HCT116 (cell line): Measurements from ENCODE around the gene RAB3C. TPM values are rescaled to one million over a fixed set of nuclear protein-coding genes. Genes with fewer than 3 reads are reported as not detected.

Source experiments
- ATAC-seq: fragments of 200-7000 bp; cut with Tn5 transposase; 2 replicates; pipeline ENCODE4 v1.9.1; 2020; ENCODE audit warnings: mild to moderate bottlenecking, moderate library complexity
- BruUV-seq: library from RNA; stranded (reverse); fragments of 400-500 nt; replicated peaks from 2 replicates; lab custom pipeline; 2021; lab: Mats Ljungman, UMichigan
- CTCF ChIA-PET: fragments of 300-600 bp; sonication (Branson Sonifier 250); formaldehyde crosslinking; loops from one replicate; lab custom pipeline; 2021; ENCODE audit warnings: antibody characterized with exemption; lab: Charles Lee
- POLR2A ChIA-PET: fragments of 300-600, 350-600 bp; sonication (Branson Sonifier 250); formaldehyde crosslinking; loops from one replicate; lab custom pipeline; 2021; ENCODE audit warnings: antibody characterized with exemption; lab: Charles Lee
- RAD21 ChIA-PET, 2 experiments: fragments of 300-600 bp; sonication (Branson Sonifier 250); formaldehyde crosslinking; loops; one replicate each; lab custom pipeline; 2023; ENCODE audit warnings: low total read pairs in 2 of 2; ENCODE audit not compliant: uncharacterized antibody in 2 of 2, unreplicated experiment in 2 of 2, low non-redundant PET in 1 of 2; lab: Charles Lee
- DNase-seq: peaks from one replicate; pipeline ENCODE4 v3.0.0-alpha.2; 2010; ENCODE audit warnings: low read depth, low spot score
- H2AFZ ChIP-seq: fragments of 200-600 bp; shearing (Covaris generic), sonication (generic); 2 replicates; pipeline ENCODE4 v1.6.1; 2017; ENCODE audit warnings: low read depth, mixed run types, mixed read lengths, antibody characterized with exemption, low read length; ENCODE audit not compliant: poor library complexity, severe bottlenecking
- H3K27ac ChIP-seq: 2 replicates; pipeline ENCODE4 v1.5.1; 2012; ENCODE audit warnings: low read depth, low read length
- H3K27me3 ChIP-seq: fragments of 200-600 bp; sonication (generic); 2 replicates; pipeline ENCODE4 v1.6.1; 2016; ENCODE audit warnings: mixed run types, low read length, mixed read lengths; ENCODE audit not compliant: insufficient read depth
- H3K36me3 ChIP-seq, 2 experiments: fragments of 200-500 bp in 1 of 2; fragments of 200-600 bp in 1 of 2; sonication (Bioruptor generic) in 1 of 2; sonication (generic) in 1 of 2; 2 replicates each; pipeline versions ENCODE4 v1.5.1 to v1.6.1; 2014 to 2016; ENCODE audit warnings: low read length in 2 of 2, inconsistent platforms in 1 of 2, mixed read lengths in 1 of 2, mixed run types in 1 of 2; ENCODE audit not compliant: insufficient read depth in 2 of 2, control insufficient read depth in 1 of 2
- H3K4me1 ChIP-seq, 2 experiments: fragments of 200-600 bp in 1 of 2; sonication (generic) in 1 of 2; 2 replicates each; pipeline versions ENCODE4 v1.5.1 to v1.6.1; 2012 to 2017; ENCODE audit warnings: low read length in 2 of 2, inconsistent platforms in 1 of 2, mild to moderate bottlenecking in 1 of 2, mixed read lengths in 1 of 2, mixed run types in 1 of 2, moderate library complexity in 1 of 2; ENCODE audit not compliant: insufficient read depth in 2 of 2, control insufficient read depth in 1 of 2
- H3K4me2 ChIP-seq: fragments of 200-600 bp; sonication (generic); 2 replicates; pipeline ENCODE4 v1.6.1; 2017; ENCODE audit warnings: mixed run types, low read length, mixed read lengths
- H3K4me3 ChIP-seq, 2 experiments: fragments of 200-600 bp in 1 of 2; sonication (generic) in 1 of 2; replicated peaks in 1 of 2; 2 replicates each; pipeline ENCODE4 v1.5.1; 2011 to 2016; ENCODE audit warnings: low read length in 2 of 2, control low read depth in 1 of 2, low read depth in 1 of 2, mild to moderate bottlenecking in 1 of 2, mixed read lengths in 1 of 2, mixed run types in 1 of 2
- H3K79me2 ChIP-seq: fragments of 200-600 bp; sonication (generic); 2 replicates; pipeline ENCODE4 v1.6.1; 2017; ENCODE audit warnings: mild to moderate bottlenecking, mixed run types, low read length, moderate library complexity, mixed read lengths; ENCODE audit not compliant: insufficient read depth
- H3K9ac ChIP-seq: fragments of 200-600 bp; sonication (generic); 2 replicates; pipeline ENCODE4 v1.6.1; 2016; ENCODE audit warnings: low read length, mixed read lengths
- H3K9me2 ChIP-seq: fragments of 200-600 bp; sonication (generic), shearing (Covaris generic); 2 replicates; pipeline ENCODE4 v1.6.1; 2017; ENCODE audit warnings: mixed run types, mild to moderate bottlenecking, moderate library complexity; ENCODE audit not compliant: insufficient read depth
- H3K9me3 ChIP-seq, 2 experiments: fragments of 200-500 bp in 1 of 2; fragments of 200-600 bp in 1 of 2; sonication (Bioruptor generic) in 1 of 2; sonication (generic) in 1 of 2; 2 replicates each; pipeline ENCODE4 v1.6.1; 2014 to 2017; ENCODE audit warnings: low read length in 2 of 2, mixed read lengths in 2 of 2, inconsistent platforms in 1 of 2, low read depth in 1 of 2, mild to moderate bottlenecking in 1 of 2, mixed run types in 1 of 2, moderate library complexity in 1 of 2; ENCODE audit not compliant: control insufficient read depth in 1 of 2, insufficient read depth in 1 of 2
- H4K20me1 ChIP-seq: fragments of 200-600 bp; sonication (generic), shearing (Covaris generic); 2 replicates; pipeline ENCODE4 v1.6.1; 2017; ENCODE audit warnings: mixed run types, mild to moderate bottlenecking, moderate library complexity; ENCODE audit not compliant: insufficient read depth
- CBX3 ChIP-seq: IDR thresholded peaks from 2 replicates; pipeline ENCODE4 v1.6.1; 2012; ENCODE audit warnings: low read depth
- CEBPB ChIP-seq: IDR thresholded peaks from 2 replicates; pipeline ENCODE4 v1.6.1; 2012; ENCODE audit warnings: low read depth
- EGR1 ChIP-seq: IDR thresholded peaks from 2 replicates; pipeline ENCODE4 v1.6.1; 2012; ENCODE audit warnings: low read depth
- ELF1 ChIP-seq: IDR thresholded peaks from 2 replicates; pipeline ENCODE4 v1.6.1; 2012; ENCODE audit warnings: low read depth, borderline replicate concordance
- EZH2phosphoT487 ChIP-seq: fragments of 200-600 bp; IDR thresholded peaks from 2 replicates; pipeline ENCODE4 v1.6.1; 2018; ENCODE audit warnings: antibody characterized with exemption, borderline replicate concordance
- FOSL1 ChIP-seq: IDR thresholded peaks from 2 replicates; pipeline ENCODE4 v1.6.1; 2012; ENCODE audit warnings: low read depth
- JUND ChIP-seq: IDR thresholded peaks from 2 replicates; pipeline ENCODE4 v1.6.1; 2012
- RAD21 ChIP-seq: IDR thresholded peaks from 2 replicates; pipeline ENCODE4 v1.6.1; 2012; ENCODE audit warnings: low read depth, mild to moderate bottlenecking
- SIN3A ChIP-seq: IDR thresholded peaks from 2 replicates; pipeline ENCODE4 v1.6.1; 2012; ENCODE audit warnings: low read depth
- SP1 ChIP-seq: IDR thresholded peaks from 2 replicates; pipeline ENCODE4 v1.6.1; 2012; ENCODE audit warnings: low read depth
- SRF ChIP-seq: IDR thresholded peaks from 2 replicates; pipeline ENCODE4 v1.6.1; 2012; ENCODE audit warnings: low read depth
- TCF7L2 ChIP-seq: IDR thresholded peaks from 2 replicates; pipeline ENCODE4 v1.7.0; 2011; ENCODE audit warnings: borderline replicate concordance, inconsistent platforms; ENCODE audit not compliant: insufficient read depth, insufficient read length; ENCODE audit errors: extremely low read depth
- YY1 ChIP-seq: IDR thresholded peaks from 2 replicates; pipeline ENCODE4 v1.6.1; 2011; ENCODE audit warnings: low read length, low read depth, moderate library complexity, mild to moderate bottlenecking; ENCODE audit not compliant: insufficient replicate concordance; ENCODE audit errors: extremely low read depth
- ZFX ChIP-seq: fragments of 450-650 bp; IDR thresholded peaks from 2 replicates; pipeline ENCODE4 v1.6.1; 2017
- ZNF274 ChIP-seq: fragments of 200-500 bp; sonication (Bioruptor generic); IDR thresholded peaks from 2 replicates; pipeline ENCODE4 v1.6.1; 2014; ENCODE audit warnings: mild to moderate bottlenecking, low read depth, low read length, inconsistent platforms
- intact Hi-C: fragments of 100-400 bp; cut with micrococcal nuclease; formaldehyde crosslinking; loops from 2 replicates; pipeline ENCODE4 v1.10.0; 2022
- total RNA-seq: library from RNA; stranded (reverse); gene quantifications from one replicate; pipeline ENCODE4 v1.2.1, GENCODE V29; 2021; ENCODE audit not compliant: unreplicated experiment
- TF ChIP-seq, protein P1 (sequence below): IDR thresholded peaks from 2 replicates; pipeline ENCODE4 v1.6.1; 2011; ENCODE audit warnings: mild to moderate bottlenecking, low read length, moderate library complexity; ENCODE audit not compliant: insufficient replicate concordance; ENCODE audit errors: extremely low read depth
- TF ChIP-seq, protein P2 (sequence below): IDR thresholded peaks from 2 replicates; pipeline ENCODE4 v1.6.1; 2012; ENCODE audit warnings: low read depth
- TF ChIP-seq, protein P3 (sequence below): IDR thresholded peaks from 2 replicates; pipeline ENCODE4 v1.6.1; 2012
- TF ChIP-seq, protein P4 (sequence below): IDR thresholded peaks from 2 replicates; pipeline ENCODE4 v1.6.1; 2012

The RAB3C gene
- total RNA-seq, 1 experiment from 2014 or later = not detected

DNA sequence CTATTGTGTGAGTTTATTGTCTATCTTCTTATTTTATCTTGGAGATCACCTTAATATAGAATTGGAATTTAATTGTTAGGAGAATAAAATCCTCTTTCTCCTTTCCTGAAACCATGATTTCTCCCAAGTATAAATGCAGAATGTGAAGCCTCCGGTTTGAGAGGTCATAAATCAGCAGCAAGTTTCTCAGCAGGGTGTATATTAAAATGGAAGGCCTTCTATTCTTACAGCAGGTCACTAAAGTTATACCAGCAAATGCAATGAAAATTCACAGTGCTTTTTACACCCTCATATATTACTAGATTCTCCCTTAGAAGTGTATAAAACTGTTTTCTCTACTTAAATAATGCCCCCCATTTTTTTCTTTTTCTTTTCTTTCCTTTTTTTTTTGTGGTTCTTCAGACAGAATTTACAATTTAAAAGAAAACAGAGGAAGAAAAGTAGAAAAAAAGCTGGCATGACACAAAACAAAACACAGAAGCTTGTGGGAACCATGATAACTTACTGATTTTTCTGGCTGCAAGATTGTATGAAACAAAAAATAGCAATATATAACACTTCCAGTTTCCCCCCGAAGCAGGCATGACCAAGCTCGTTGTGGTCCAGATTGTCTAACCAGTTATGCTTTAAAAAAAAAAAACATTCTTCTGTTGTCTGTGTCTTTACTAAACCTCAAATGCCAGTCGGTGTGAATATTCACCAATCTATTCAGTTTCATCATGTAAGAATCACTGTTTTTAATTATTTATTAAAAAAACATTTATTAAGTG is 211.2 kb downstream of the RAB3C start (continued):
- TF ChIP-seq, protein P1, sequence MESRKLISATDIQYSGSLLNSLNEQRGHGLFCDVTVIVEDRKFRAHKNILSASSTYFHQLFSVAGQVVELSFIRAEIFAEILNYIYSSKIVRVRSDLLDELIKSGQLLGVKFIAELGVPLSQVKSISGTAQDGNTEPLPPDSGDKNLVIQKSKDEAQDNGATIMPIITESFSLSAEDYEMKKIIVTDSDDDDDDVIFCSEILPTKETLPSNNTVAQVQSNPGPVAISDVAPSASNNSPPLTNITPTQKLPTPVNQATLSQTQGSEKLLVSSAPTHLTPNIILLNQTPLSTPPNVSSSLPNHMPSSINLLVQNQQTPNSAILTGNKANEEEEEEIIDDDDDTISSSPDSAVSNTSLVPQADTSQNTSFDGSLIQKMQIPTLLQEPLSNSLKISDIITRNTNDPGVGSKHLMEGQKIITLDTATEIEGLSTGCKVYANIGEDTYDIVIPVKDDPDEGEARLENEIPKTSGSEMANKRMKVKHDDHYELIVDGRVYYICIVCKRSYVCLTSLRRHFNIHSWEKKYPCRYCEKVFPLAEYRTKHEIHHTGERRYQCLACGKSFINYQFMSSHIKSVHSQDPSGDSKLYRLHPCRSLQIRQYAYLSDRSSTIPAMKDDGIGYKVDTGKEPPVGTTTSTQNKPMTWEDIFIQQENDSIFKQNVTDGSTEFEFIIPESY = no peak
- no peak for TF ChIP-seq CBX3

DNA sequence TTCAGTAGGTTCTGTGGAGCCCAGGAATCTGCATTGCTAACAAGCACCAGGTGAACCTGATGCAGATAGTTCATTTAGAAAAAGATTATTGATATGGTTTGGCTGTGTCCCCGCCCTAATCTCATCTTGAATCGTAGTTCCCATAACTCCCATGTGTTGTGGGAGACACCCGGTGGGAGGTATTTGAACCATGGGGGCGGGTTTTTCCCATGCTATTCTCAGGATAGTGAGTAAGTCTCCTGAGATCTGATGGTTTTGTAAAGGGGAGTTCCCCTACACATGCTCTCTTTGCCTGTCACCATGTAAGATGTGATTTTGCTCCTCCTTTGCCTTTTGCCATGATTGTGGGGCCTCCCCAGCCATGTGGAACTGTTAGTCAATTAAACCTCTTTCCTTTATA is 212.0 kb downstream of the RAB3C start:
- H3K79me2 ChIP-seq = no peaks in the 10 kb centered on the region
- intact Hi-C loops = no loop called here
- H3K36me3 ChIP-seq = no peaks in the 10 kb centered on the region
- TF ChIP-seq SRF (no peak), FOSL1 (no peak), JUND (no peak), SIN3A (no peak), TCF7L2 (no peak), YY1 (no peak), CEBPB (no peak), RAD21 (no peak), SP1 (no peak), ZFX (no peak), ELF1 (no peak), EGR1 (no peak), ZNF274 (no peak), EZH2phosphoT487 (no peak)
- TF ChIP-seq, protein P2, sequence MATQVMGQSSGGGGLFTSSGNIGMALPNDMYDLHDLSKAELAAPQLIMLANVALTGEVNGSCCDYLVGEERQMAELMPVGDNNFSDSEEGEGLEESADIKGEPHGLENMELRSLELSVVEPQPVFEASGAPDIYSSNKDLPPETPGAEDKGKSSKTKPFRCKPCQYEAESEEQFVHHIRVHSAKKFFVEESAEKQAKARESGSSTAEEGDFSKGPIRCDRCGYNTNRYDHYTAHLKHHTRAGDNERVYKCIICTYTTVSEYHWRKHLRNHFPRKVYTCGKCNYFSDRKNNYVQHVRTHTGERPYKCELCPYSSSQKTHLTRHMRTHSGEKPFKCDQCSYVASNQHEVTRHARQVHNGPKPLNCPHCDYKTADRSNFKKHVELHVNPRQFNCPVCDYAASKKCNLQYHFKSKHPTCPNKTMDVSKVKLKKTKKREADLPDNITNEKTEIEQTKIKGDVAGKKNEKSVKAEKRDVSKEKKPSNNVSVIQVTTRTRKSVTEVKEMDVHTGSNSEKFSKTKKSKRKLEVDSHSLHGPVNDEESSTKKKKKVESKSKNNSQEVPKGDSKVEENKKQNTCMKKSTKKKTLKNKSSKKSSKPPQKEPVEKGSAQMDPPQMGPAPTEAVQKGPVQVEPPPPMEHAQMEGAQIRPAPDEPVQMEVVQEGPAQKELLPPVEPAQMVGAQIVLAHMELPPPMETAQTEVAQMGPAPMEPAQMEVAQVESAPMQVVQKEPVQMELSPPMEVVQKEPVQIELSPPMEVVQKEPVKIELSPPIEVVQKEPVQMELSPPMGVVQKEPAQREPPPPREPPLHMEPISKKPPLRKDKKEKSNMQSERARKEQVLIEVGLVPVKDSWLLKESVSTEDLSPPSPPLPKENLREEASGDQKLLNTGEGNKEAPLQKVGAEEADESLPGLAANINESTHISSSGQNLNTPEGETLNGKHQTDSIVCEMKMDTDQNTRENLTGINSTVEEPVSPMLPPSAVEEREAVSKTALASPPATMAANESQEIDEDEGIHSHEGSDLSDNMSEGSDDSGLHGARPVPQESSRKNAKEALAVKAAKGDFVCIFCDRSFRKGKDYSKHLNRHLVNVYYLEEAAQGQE = no peak
- TF ChIP-seq, protein P3, sequence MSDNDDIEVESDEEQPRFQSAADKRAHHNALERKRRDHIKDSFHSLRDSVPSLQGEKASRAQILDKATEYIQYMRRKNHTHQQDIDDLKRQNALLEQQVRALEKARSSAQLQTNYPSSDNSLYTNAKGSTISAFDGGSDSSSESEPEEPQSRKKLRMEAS = no peak
- TF ChIP-seq, protein P4, sequence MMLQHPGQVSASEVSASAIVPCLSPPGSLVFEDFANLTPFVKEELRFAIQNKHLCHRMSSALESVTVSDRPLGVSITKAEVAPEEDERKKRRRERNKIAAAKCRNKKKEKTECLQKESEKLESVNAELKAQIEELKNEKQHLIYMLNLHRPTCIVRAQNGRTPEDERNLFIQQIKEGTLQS = no peak
- ChIA-PET RAD21 (no interaction called here), POLR2A (no interaction called here), CTCF (no interaction called here)
- no peaks in the 10 kb centered on the region for H3K9me3 ChIP-seq
- no peaks in the 10 kb centered on the region for H4K20me1 ChIP-seq
- no peak for ATAC-seq
- no peak overlapping the region for H3K4me2 ChIP-seq
- H3K9me2 ChIP-seq = no peaks in the 10 kb centered on the region
- BruUV-seq = no TSS peak
- no peaks in the 10 kb centered on the region for H3K4me1 ChIP-seq
- H3K27me3 ChIP-seq = peaks cover 14% of the 10 kb centered on the region; the same call in 1 of the 2 replicates
- no peak for DNase-seq
- no peak overlapping the region for H3K4me3 ChIP-seq
- H2AFZ ChIP-seq = no peak overlapping the region
- no peak overlapping the region for H3K9ac ChIP-seq
- no peak overlapping the region for H3K27ac ChIP-seq
